ENCODE results near the gene ALB.
"Not testable (repeated sequence)": the region's sequence is repeated elsewhere in the genome, so short reads cannot be mapped to it uniquely, and the experiment has no call there.

ALB gene

GRCh38 chr4:73404042-73404441 lies at the start of gene ALB:
TSS of gene ALB (plus strand) at chr4:73404287. CDS start at chr4:73404328, 41 bp downstream.
- DNase-seq (ENCODE audit: low read depth in 1 of 2, low spot score in 1 of 2), result no peak

- not testable (repeated sequence) for DNase-seq (ENCODE audit: low read depth in 1 of 2, low spot score in 1 of 2)
Observed at GRCh38 chr4:73357174-73357573, 46.9 kb upstream of the ALB start.

- not testable (repeated sequence) for DNase-seq (ENCODE audit: low read depth in 1 of 2, low spot score in 1 of 2)
Observed at GRCh38 chr4:73369506-73370199, 34.4 kb upstream of the ALB start.

GRCh38 chr4:73375328-73375741 lies 28.8 kb upstream of the ALB start:
- no peak for DNase-seq (ENCODE audit: low read depth in 1 of 2, low spot score in 1 of 2)

GRCh38 chr4:73376251-73376650 lies 27.8 kb upstream of the ALB start:
- no peak for DNase-seq (ENCODE audit: low read depth in 1 of 2, low spot score in 1 of 2)

GRCh38 chr4:73376976-73377375 lies 27.1 kb upstream of the ALB start:
- no peak for DNase-seq (ENCODE audit: low read depth in 1 of 2, low spot score in 1 of 2)

- no peak for DNase-seq (ENCODE audit: low read depth in 1 of 2, low spot score in 1 of 2)
Observed at GRCh38 chr4:73378887-73379286, 25.2 kb upstream of the ALB start.

GRCh38 chr4:73379946-73380345 lies 24.1 kb upstream of the ALB start:
- no peak for DNase-seq (ENCODE audit: low read depth in 1 of 2, low spot score in 1 of 2)

GRCh38 chr4:73381214-73381613 lies 22.9 kb upstream of the ALB start:
- DNase-seq (ENCODE audit: low read depth in 1 of 2, low spot score in 1 of 2), result no peak

GRCh38 chr4:73383452-73383851 lies 20.6 kb upstream of the ALB start:
- no peak for DNase-seq (ENCODE audit: low read depth in 1 of 2, low spot score in 1 of 2)

GRCh38 chr4:73387552-73387951 lies 16.5 kb upstream of the ALB start:
- no peak for DNase-seq (ENCODE audit: low read depth in 1 of 2, low spot score in 1 of 2)

- DNase-seq (ENCODE audit: low read depth in 1 of 2, low spot score in 1 of 2), result no peak
Observed at GRCh38 chr4:73388887-73389286, 15.2 kb upstream of the ALB start.

GRCh38 chr4:73389663-73390062 lies 14.4 kb upstream of the ALB start:
- DNase-seq (ENCODE audit: low read depth in 1 of 2, low spot score in 1 of 2), result not testable (repeated sequence)

GRCh38 chr4:73391774-73392173 lies 12.3 kb upstream of the ALB start:
- no peak for DNase-seq (ENCODE audit: low read depth in 1 of 2, low spot score in 1 of 2)

- no peak for DNase-seq (ENCODE audit: low read depth in 1 of 2, low spot score in 1 of 2)
Observed at GRCh38 chr4:73392936-73393335, 11.2 kb upstream of the ALB start.

- no peak for DNase-seq (ENCODE audit: low read depth in 1 of 2, low spot score in 1 of 2)
Observed at GRCh38 chr4:73396304-73396703, 7.8 kb upstream of the ALB start.

GRCh38 chr4:73396993-73397972 lies 6.8 kb upstream of the ALB start:
- DNase-seq (ENCODE audit: low read depth in 1 of 2, low spot score in 1 of 2), result no peak

- no peak for DNase-seq (ENCODE audit: low read depth in 1 of 2, low spot score in 1 of 2)
Observed at GRCh38 chr4:73401412-73401811, 2.7 kb upstream of the ALB start.

GRCh38 chr4:73404457-73404856 lies 370 bp downstream of the ALB start:
- no peak for DNase-seq (ENCODE audit: low read depth in 1 of 2, low spot score in 1 of 2)

- DNase-seq (ENCODE audit: low read depth in 1 of 2, low spot score in 1 of 2), result no peak
Observed at GRCh38 chr4:73405138-73405537, 1.1 kb downstream of the ALB start.

- DNase-seq (ENCODE audit: low read depth in 1 of 2, low spot score in 1 of 2), result no peak
Observed at GRCh38 chr4:73406548-73406875, 2.4 kb downstream of the ALB start.

- DNase-seq (ENCODE audit: low read depth in 1 of 2, low spot score in 1 of 2), result no peak
Observed at GRCh38 chr4:73407227-73407673, 3.2 kb downstream of the ALB start.
